GM18520 (cell line): Measurements from ENCODE around the gene CISD3.

ENCODE experiments used
- ATAC-seq: cut with Tn5 transposase; IDR thresholded peaks from one replicate; pipeline ENCODE4 v1.9.1; 2021; ENCODE audit not compliant: unreplicated experiment

CISD3 gene

DNA sequence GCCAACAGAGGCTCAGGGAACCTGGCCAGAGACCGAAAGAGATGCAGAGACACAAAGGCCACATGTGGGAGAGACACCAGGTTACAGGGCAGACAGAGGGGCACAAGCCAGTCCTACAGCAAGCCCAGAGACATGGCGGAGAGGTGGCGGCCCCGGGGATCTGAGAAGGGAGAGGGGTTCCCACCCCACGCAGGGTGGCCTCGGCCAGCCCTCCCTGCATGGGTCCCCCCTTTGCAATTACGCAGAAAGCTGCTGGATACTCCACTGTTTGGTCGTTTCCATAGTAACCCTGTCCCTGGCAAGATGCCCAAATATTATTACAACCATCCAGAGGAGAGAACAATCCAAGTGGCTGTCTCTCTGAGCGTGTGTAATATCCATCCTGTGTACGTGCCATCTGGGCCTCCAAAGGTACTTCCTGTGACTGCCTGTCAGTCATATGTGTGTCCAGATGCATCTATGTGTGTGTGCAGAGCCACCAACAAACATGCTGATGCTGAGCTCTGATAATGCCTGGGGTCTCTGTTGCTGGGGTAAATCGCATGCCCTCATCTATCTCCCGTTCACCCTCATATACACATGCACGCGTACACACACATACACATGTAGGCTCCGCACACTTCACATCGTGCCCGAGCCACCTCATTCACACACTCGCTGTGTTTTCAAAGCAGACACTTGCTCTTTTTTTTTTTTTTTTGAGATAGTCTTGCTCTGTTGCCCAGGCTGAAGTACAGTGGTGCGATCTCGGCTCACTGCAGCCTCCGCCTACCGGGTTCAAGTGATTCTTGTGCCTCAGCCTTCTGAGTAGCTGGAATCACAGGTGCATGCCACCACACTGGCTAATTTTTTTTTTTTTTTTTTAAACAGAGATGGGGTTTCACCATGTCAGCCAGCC is 12.5 kb downstream of the CISD3 start:
- no peak for ATAC-seq

DNA sequence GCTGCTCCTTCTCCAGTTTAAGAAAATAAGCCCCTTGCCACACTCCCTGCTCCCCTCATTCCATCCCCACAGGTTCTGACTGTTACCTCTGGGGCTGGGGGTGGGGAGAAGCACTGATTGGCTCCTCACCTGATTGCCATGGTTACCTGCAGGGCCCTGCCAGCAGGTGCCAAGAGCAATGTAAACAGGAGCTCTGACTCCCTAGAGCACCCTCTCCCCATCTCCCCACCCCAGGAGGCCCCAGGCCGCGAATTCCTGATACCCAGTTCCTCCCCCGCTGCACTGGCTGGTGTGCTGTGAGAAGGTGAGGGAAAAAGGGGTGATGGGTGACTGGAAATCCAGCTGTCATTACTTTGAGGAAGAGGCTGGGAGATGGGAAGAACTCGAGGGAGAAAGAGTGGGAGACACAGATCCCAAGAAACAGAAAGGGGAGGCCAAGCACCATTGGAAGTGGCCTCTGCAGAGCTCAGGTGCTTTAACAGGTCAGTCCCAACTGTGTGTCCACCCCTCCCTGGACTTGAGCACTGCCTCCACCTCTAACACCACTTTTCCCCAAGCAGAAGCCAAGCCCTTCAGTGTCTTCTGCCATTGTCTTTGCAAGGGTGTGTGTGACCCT is 13.5 kb downstream of the CISD3 start:
- ATAC-seq: no peak

DNA sequence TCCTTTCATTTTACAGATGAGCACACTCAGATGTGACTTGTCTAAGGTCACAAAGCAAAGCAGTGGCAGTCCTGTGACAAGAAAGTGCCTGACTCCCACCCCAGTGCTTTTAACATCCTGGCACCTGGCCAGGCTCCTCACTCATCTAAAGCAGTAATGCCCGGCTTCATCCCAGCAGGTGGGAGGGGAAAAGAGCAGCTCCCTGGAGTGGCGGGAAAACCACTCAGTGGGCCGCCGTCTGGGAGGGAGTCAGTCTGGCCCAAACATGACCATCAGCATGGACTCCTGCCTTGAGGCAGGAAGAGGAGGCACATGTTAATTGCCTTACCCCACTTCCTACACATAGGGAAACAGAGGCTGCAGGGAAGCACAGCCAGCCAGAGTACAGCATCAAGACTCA is 15.4 kb downstream of the CISD3 start:
- ATAC-seq: no peak

DNA sequence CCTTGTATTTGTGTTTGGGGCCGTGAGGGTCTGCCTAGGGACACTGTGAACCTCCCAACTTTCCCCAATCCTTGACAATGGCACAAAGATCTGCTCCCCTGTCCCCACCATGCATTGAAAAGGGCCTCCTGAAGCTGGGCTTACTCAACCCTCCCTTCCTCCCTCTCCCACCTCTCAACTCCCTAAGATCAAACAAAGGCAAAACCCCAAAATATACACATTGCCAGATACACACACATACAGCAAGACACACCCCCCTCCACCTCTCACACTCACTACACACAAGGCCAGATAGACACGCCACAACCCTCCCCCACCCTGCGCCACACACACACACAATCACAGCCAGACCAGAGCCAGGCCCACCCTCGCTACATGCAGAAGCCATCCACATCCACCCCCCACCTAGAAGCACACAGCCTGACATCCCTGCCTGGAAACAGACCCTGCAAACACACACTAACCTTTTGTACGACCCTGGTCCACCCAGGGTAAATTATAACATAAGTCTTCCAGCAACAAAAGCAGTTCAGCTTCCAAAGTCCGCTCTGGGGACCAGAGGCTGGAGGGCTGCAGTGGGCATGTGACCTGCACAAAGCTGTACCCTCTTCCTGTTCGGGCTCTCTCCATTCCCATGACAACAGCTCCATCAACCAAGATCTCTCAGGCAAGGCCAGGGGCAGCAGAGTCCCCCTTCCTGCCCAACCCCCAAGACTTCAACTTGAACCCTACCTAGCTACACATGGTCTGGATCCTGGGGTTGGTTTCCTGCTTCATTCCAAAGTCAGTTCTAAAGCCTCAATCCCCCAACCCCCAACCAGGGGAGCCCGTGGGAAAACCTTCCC is 16.1 kb downstream of the CISD3 start:
- no peak for ATAC-seq

DNA sequence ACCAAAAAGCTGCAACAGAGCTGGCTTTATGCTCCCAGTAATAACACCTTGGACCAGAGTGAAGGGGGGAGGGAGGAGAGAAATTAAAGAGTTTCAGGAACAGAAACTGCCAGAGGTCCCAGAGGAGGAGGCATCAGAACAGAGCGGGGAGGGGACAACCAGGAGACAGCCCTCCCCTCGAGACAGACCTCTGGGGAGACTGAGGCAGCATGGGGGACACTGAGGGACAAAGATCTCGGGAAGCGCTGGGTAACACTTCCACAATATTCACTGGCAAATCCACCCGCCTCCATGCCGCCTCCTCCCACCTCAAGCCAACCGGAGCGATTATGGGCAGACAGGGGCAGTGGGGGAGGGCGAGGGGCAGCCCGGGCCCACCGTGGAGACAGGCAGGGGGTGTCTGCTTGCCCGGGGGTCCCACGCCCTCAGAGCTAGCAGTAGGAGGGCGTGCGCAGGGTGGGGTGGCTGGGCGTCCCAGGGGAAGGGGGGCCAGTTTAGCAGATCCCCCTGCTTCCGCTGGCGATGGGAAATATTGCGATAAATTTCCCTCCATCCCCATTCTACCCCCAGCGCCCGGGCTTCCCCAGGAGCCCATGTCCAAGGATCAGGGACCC is 16.8 kb downstream of the CISD3 start:
- no peak for ATAC-seq

DNA sequence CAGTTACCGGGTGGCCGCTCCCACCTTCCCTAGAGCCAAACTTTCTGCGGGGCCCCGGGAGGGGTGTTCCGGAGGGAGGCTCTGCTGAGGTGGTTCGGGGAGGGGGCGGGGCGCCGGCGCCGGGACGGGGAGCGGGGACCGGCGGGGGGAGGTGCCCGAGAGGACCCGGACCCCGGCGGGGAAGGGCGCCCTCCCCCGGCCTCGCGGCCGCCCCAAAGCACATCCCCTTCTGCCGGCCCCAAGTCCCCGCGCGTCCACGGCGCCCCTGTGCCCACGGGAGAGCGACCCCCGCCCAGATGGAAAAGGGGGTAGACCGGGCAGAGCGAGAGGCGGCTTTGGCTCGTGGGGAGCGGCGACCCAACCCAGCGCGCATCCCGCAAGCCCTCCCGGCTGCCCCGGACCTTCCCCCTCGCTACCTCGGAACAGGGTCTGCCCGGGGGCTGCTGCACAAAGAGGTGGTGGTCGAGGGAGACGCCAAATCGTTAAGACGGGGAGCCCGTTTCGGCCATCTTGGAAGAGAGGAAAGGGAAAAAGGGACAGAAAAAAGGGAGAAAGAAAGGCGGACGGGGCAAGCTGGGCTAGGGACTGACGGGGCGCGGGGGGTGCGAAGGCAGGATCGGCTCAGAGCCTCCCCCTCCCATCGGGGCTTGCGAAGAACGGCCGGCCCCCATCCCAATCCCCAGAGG is 17.5 kb downstream of the CISD3 start:
- no peak for ATAC-seq

DNA sequence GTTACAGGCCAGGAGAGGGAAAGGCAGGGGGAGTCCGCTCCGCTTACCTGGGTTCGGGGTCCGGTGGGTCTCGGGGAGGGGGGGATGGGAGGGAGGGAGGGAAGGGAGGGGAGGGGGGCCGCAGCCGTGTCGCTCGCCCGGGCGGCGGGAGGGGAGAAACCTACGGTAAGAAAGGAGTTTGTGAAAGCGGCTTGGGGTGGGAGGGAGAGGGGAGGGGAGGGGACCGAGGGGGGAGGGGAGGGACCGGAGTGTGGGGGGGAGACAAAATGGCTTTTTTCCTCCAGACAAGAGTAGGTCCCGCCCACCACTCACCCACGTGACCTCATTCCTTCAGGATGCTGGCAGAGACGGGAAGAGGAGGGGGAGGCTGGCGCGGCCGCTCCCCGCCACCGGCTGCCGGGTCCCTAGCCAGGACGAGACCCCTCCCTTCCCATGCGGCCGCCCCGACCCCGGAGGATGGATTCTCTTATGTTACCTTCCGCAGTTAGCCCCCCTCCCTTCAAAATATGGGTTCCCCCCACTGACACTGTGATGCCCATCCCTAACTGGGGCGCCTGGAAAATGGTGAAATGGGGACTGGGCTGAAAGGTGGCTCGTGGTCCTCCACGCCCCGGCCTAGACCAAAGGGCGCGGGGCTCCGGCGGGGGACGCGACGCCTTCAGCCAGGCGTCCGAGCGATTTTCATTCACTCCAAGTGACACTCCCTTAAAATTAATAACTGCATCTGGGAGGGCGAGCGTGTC is 18.2 kb downstream of the CISD3 start, which contains the start of gene PCGF2:
TSS of gene PCGF2 (minus strand) at position 188 of the 743 bp plus-strand sequence. CDS start 7,934 bp downstream, outside the sequence.
- no peak for ATAC-seq

DNA sequence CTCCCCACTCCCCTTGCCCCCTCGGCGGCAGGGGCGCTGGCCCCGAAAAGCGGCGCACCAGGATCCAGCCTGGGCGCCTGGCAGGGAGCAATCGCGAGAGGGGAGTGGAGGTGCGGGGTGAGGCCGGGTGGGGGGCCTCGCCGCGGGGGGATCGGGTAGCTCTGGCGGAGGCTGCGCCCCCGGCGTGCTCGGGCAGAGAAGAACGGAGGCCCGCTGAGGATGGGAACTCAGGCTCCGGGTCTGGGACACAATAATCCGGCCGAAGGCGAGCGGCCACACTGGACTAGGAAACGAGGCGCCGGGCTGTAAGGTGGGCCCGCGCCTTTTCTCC is 18.7 kb downstream of the CISD3 start:
- ATAC-seq: no peak

DNA sequence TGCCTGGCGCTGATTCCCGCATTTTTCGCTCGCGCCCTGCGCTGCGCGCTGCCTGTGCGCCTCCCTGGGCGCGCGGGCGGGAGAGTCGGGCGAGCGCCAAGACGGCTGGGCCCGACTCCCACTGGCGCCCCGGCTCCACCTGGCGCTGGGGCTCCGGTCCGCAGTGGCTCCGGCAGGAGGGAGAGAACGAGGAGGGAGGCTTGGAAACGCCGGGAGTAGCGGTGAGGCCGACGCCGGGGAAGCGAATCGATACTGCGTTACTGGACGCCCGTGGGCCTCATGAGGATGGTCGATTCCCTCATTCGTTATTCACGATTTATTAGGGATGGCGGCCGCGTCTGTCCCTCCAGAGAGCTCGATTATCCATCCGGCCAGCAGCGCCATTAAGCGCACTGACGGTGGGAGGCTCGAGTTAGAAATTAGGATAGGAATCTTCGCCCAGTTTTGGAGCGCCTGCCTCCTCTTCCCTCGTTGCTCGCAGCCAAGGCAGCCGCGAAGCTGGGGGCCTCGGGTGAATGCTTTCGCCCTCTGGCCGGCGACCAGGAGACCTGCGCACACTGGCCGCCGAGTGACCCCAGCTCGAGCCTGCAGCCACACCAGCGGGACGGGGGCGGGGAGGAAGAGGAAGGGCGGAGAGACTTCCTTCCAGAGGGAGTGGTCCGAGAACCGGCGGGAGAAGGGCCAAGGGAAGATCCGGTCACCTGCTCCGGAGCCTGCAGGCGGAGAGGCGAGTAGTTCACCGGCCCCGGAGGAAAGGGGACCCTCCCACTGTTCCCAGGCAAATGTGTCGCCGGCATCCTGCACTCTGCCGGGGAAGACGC is 19.3 kb downstream of the CISD3 start:
- ATAC-seq: no peak

DNA sequence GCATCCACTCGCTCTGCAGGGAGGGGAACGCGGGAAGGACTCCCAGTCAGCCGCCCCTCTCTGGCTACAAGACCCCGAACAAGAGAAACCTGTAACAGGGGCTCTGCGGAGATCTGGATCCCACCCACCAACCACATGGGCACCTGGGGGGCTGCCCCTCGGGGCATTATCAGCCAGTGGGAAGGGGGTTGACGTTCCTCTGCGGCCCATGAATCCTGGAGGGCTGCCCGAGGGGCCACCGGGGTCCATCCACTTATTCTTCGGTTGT is 19.8 kb downstream of the CISD3 start:
- no peak for ATAC-seq

DNA sequence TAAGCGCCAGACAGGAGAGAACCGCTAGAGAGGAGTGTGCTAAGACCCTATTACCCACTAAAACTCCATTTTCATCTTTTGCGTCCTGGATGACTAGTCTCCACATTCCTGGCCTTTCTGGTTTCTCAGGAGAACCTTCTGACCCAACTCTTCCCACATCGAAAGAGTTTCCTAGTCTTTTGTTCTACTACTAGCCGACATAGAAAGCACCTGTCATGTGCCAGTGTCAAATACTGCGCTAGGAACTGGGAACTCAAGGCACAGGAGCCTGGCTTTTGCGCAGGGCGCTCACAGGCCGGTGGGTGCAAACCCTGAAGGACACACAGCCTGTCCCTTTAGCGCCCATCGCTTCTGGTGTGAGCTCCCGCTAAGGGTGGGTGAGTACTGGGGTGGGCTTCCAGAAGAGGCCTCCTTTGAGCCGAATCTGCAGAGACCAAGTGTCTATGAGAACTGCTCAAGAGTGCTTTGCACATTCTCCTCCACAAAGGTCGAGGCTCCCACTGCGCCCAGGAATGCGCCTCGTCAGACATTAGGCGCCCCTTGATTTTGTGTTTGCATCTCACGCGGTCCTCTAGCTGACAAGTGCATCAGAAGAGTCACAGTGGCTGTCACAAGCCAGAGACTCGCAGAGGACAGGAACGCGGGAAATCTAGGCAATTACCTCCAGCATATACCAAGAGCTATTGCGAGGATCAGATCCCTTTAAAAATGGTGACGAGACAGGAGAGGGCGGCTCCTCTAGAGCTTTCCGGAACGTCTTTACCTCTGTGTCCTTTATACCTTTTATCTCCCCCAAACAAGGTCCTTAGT is 20.4 kb downstream of the CISD3 start:
- no peak for ATAC-seq

DNA sequence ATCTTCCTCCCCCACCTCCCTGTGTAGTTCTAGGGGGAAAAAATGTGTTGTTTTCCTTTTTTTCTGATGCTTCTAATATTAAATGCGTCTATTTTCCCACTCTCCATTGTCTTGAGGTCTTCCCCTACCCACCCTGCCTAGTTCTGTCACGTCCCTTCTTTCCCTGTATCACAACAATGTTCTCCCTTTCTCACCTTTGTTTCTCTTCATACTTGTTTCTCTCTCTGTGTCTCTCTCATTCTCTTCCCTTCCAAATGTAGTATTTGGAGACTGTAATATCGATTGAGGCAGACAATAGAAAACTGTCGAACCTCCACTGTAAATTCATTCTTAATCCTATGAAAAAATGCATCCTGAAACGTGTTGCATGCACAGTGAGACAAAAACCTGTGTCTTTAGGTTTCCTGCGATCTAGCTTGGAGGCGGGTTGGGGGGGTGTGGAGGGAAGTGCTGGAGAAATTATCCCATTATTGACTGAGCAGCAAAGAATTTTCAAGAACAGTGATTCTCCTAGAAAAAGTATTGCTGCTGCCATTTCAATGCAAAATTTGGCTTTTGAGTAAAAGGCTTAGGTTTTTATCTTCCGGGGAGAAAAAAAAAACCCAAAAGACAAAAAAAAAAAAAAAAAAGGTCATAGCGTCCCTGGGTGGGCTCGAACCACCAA is 21.1 kb downstream of the CISD3 start:
- no peak for ATAC-seq

DNA sequence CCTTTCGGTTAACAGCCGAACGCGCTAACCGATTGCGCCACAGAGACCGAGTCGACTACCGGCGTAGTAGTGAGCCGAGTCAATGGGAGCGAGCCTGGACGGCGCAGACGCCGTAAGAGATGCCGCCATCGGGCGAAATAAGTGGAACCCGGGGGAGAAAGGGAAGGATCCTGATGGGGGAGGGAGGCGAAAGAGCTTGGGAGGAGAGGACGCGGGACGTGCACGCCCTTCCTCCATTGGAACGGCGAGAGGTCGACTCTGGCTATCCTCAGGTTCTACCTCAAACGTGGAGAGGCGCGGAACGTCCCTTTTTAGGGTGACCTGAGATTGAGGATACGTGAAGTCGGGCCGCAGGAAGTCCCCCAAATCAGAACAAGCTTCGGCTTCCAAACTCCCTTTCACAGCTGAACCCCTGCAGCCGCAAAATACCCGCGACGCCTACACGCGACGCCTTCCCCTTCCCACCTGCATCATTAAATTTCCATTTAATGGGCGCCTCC is 21.7 kb downstream of the CISD3 start:
- ATAC-seq: peak; percentile 24

DNA sequence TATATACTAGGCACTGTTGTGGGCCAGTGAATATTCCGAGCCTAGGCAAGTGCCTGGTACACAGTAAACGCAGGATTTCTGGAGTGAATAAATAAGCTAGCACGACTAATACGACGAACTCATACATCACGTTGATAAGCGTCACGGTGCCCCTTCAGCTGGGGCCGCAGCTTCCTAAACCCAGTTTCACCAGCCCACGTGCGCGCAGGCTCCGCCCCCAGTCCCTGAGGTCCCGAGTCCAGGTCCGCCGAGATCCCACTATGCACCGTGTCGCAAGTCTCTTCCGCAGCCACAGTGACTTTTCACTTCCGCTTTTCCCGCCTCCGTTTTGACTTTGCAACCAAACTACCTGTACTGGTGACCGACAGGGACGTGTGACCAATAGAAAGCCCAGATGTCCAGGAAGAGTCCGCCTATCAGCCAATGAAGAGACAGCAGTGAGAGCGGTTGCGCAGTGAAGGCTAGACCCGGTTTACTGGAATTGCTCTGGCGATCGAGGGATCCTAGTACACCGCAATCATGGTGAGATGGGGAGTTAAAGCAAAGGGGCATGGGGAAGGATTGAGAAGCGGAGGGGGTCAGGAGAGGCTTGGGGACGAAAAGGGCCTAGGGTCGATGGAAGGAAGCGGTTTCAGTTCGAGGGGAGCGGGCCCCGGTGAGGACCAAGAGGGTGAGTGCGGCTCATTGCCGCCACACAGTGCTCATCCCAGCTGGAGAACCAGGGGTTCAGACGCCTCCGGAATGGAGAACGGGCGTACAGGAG is 22.3 kb downstream of the CISD3 start, which contains the start of gene PSMB3:
TSS of gene PSMB3 (plus strand) at position 434 of the 763 bp plus-strand sequence. CDS start at position 520, 86 bp downstream.
- peak; percentile 82 for ATAC-seq

DNA sequence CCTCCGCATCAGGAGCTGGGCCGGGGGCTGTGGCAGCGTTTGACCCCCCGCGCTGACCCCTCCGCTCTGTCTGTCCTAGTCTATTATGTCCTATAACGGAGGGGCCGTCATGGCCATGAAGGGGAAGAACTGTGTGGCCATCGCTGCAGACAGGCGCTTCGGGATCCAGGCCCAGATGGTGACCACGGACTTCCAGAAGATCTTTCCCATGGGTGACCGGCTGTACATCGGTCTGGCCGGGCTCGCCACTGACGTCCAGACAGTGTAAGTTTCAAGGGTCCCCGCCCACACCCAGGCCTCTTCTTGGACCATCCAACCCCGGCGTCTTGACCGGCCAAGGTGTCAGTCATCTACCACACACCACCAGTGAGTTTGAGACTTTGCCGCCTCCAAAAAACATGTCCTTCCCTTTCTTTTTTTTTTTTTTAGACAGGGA is 22.9 kb downstream of the CISD3 start:
- ATAC-seq: no peak

DNA sequence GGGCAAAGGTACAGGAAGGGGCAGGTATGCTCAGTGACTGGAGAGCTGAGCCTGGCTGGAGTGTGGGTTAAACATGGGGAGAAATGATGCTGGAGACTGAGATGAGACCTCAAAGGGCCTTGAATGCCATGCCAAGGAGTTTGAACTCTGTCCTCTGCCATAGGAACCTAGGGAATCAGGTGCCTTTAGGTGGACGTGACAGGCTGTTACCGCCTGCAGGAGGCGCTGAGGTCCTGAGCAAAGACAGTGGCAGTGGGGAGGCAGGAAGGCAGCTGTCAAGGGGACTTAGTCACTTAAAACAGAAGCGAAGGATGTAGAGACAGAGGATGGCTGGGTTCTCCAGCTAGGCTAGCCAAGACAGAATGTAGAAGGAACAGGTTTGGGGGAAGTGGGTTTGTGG is 31.5 kb downstream of the CISD3 start:
- no peak for ATAC-seq

DNA sequence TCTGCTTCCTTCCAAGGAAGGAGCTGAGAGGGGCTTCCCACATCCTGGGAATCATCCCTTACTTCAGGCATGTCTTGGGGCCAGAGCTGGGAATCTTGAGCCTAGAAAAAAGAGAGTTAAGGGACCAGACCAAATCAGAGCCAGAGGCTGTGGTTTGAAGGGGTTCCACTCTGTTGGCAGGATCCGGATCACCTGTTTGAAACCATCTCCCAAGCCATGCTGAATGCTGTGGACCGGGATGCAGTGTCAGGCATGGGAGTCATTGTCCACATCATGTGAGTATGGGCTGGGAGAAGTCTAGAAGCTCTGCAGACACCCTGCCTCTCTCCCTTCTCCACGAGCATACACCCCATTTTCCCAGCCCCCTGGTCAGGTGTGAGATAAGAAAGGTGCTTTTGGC is 32.1 kb downstream of the CISD3 start:
- no peak for ATAC-seq
